Myocyte (in vitro differentiated cells): ENCODE data around the gene PALS1. TPM values are rescaled to one million over a fixed set of nuclear protein-coding genes. Genes with fewer than 3 reads are reported as not detected.
"Not testable (repeated sequence)": the region's sequence is repeated elsewhere in the genome, so short reads cannot be mapped to it uniquely, and the experiment has no call there.

ENCODE experiments used
- DNase-seq: peaks from one replicate; pipeline ENCODE4 v3.0.0-alpha.2; 2012; ENCODE audit warnings: low read depth
- total RNA-seq: library from RNA; depleted of rRNA; stranded (reverse); fragments of >200 nt; gene quantifications from 2 replicates; pipeline ENCODE4 v1.2.3, GENCODE V29; 2014

Gene PALS1
- total RNA-seq, 1 donor from 2014 or later: 25.8 TPM

DNA sequence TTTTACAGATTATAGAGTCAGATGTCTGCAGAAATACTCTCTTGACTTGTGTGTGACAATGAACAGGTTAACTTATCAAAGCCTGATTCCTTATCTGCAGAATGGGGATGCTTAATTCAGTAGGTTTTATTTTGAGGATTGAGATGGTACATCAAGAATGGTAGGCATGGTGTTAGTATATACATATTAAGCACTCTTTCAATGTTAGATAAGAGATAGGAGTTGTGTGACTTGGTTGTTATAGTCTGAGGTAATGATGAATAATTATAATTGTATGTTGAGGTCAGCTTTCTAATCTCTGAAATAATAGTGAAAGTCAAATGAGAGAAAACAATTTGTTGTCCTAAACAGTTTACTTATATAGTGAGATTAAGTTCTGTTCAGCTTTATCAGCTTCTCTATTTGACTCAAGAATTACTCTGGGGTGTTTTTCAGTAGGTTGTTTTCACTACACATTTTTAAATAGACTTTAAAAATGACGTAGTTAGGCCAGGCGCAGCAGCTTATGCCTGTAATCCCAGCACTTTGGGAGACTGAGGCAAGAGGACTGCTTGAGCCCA, 11.9 kb downstream of the PALS1 start:
- DNase-seq: no peak

DNA sequence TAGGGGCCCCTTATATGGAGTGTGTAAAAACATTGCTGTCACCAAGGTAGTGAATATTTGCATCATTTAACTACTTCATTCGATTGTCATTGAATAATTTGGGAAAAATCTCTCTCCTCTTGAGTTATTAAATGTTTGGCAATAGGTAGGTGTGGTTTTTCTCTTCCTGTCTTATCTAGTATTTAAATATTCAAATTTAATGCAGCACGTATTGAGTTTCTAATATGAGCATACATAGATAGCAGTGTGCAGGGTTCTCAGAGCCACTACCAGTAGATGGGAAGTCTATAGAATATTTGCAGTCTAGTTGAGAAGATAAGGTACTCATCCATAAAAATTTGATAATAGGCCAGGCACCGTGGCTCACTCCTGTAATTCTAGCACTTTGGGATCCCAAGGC, 16.7 kb downstream of the PALS1 start:
- no peak for DNase-seq

DNA sequence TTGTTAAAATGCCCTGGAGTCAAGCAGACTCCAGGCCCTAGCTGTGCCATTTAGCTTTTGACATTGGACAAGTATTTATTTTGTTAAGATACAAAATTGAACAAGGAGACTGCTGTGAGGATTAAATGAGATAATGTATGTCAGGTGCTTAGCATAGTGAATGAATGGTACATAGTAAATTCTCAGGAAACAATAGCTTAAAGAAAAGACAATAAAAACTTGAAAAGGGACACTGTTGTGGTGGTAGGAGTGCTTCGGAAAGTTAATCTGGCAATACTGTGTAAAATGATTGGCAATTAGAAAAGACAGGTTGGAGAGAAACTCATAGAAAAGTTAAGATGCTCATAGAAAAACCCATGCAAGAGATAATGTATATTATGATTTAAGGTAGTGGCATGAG, 19.7 kb downstream of the PALS1 start:
- DNase-seq: no peak

DNA sequence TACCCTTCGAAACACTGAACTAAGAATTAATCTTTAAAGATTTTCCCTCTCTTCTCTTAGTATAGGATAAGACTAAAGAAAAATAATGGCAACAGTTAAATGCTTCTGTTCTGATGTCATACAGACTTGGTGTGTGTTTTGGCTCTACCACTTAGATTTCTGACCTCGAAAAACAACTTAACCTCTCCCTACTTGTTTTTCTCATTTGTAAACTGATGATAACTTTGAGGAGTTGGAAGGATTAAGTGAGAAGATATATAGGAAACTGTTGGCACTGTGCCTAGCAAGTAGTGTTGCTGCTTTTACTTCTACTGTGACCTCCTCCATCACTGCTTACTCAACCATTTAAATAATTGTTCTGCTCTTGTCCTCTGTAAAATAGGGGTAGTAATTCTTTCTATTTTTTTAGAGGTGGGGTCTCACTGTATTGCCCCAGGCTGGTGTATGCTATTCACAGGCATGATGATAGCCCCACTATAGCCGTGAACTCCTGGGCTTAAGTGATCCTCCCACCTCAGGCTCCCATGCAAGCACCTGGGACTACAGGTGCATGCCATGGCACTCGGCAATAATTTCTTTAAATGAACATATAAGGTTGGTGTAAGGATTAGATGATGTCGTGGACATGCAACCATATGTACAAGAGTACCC, 22.4 kb downstream of the PALS1 start:
- no peak for DNase-seq

GRCh38 chr14:67265131-67265530, 23.9 kb downstream of the PALS1 start:
- DNase-seq: no peak

GRCh38 chr14:67267576-67268328, 26.5 kb downstream of the PALS1 start:
- no peak for DNase-seq

DNA sequence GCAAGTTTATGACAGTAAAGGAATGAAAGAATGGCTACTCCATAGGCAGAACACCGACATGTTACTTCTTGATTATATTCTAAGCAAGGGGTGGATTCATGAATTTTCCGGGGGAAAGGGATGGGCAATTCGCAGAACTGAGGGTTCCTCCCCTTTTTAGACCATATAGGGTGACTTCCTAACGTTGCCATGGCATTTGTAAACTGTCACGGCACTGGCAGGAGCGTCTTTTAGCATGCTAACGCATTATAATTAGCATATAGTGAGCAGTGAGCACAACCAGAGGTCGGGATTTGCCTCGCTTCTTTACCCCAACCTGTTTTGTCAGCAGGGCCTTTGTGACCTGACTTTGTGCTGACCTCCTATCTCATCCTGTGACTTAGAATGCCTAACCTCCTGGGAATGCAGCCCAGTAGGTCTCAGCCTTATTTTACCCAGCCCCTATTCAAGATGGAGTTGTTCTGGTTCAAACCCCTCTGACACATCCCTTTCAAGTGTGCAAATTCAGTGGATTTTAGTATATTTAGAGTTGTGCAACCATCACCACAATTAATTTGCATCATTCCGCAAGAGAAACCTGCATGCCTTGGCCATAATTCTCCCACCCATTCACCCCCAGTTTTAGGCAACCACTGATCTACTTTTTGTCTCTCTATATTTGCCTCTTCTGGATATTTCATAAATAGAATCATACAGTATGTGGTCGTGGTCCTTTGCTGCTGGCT, 27.4 kb downstream of the PALS1 start:
- DNase-seq: no peak

GRCh38 chr14:67269298-67270060, 28.2 kb downstream of the PALS1 start:
- peak; percentile 59 for DNase-seq

- DNase-seq: no peak
Observed at GRCh38 chr14:67270145-67270753, 29.0 kb downstream of the PALS1 start.

DNA sequence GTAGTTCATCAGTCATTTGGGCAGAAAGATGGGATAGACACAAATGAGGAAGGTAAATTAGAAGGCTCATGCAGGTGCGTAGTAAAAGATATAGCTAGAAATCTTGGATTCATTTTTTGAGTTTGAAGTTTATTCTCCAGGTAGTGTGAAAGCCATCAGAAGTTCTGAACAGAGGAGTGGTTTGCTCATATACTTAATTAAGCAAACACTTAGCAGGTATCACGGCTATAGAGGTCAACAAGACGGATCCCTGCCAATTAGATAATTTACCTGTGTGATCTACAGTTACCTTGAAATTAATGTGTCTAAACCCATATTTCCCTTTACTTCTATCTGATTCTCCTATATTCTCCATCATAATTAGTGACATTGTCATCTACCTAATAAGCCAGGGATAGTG, 29.7 kb downstream of the PALS1 start:
- DNase-seq: no peak

DNA sequence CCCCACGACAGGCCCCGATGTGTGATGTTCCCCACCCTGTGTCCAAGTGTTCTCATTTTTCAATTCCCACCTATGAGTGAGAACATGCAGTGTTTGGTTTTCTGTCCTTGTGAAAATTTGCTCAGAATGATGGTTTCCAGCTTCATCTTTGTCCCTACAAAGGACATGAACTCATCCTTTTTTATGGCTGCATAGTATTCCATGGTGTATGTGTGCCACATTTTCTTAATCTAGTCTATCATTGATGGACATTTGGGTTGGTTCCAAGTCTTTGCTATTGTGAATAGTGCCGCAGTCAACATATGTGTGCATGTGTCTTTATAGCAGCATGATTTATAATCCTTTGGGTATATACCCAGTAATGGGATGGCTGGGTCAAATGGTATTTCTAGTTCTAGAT, 32.0 kb downstream of the PALS1 start:
- DNase-seq: not testable (repeated sequence)

- no peak for DNase-seq
Observed at GRCh38 chr14:67276131-67276530, 34.9 kb downstream of the PALS1 start.

DNA sequence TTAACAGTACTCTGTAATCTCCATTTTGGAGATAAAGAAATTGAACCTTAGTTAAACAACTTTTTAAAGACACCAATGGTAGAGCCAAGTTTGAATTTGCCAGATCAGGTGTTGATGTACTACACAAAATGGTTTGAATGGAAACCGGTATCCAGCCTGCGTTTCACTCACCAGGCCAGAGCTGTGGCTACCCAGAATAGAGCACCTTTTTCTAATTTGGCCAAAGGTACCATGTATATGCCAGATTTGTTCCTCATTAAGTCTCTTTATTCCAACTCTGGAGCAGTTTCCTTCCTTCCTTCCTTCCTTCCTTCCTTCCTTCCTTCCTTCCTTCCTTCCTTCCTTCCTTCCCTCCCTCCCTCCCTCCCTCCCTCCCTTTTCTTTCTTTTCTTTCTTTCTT, 39.3 kb downstream of the PALS1 start:
- no peak for DNase-seq

DNA sequence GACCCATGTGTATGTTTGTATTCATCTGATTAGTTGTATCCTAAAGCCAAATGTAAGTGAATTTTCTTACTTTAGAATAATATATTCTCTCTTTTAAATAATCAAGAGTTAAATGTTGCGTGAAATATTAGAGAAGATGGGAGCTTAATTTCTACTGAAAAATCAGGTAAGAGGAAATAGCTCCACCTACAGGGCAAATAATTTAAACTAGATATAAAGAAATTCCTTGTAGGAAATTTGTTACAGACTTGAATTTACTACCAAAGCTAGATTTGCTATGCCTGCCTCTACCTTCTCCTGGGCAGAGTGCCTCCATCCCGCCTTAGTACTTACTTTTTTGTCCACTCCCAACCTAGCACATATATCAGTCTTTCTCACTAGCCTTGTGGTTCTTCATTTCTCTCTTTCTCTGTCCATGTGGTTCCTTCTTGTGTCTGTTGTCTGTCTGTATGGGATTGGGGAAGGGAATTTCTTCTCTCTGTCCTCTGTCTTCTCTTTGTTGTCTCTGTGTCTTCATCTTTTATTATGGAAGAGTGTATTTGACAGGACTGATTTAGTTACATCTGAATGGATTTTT, 44.7 kb downstream of the PALS1 start:
- peak; percentile 54 for DNase-seq

Other genes with a start within 250 kb of the PALS1 start
- gene GARIN2, start 52.0 kb upstream of the PALS1 start, total RNA-seq: not detected in 2 replicates
- 130 and 183 TPM in 2 replicates for gene ATP6V1D, start 118.4 kb downstream of the PALS1 start, total RNA-seq
- 180 and 194 TPM in 2 replicates for gene EIF2S1, start 118.9 kb downstream of the PALS1 start, total RNA-seq
- gene PLEK2, start 170.7 kb downstream of the PALS1 start, total RNA-seq: not detected in 2 replicates
- 1.4 TPM in 2 replicates for gene TMEM229B, start 247.3 kb downstream of the PALS1 start, total RNA-seq